Measurements from ENCODE around the gene FAM131A. TPM values are rescaled to one million over a fixed set of nuclear protein-coding genes. Genes with fewer than 3 reads are reported as not detected.
A peak's percentile ranks its signal among the peaks of the same experiment; 100 is the strongest.

FAM131A gene
- total and polyA plus RNA-seq, 10 of the 15 experiments (the other 5 are each of a cell fraction or from before 2014, with no cell fraction given), result 0.31 to 4.5 (median 1.5) TPM

DNA sequence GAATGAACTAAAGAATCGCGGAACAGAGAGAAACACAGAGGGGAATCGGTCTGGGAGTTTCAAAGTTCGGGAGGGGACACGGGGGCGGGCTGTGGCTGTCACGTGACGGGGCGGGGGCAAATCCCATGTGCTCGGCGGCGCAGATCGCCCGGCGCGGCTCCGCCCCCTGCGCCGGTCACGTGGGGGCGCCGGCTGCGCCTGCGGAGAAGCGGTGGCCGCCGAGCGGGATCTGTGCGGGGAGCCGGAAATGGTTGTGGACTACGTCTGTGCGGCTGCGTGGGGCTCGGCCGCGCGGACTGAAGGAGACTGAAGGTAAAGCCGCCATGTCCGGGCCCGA, 23.1 kb upstream of the FAM131A start, which contains the start of gene EIF4G1 (continued):
- TF ChIP-seq TCF12 (IDR thresholded peaks at IDR 0.05; ENCODE audit: low read depth, low read length) (peak; percentile 47; the same call in 1 of the 2 replicates), CBX3 (IDR thresholded peaks at IDR 0.05; ENCODE audit: borderline replicate concordance, low read depth) (no peak), ZBED1 (IDR thresholded peaks at IDR 0.05; ENCODE audit: borderline replicate concordance) (no peak), CEBPB (IDR thresholded peaks at IDR 0.05; ENCODE audit: borderline replicate concordance in 1 of 2, low read depth in 2 of 2, low read length in 2 of 2) (no peak), SMAD5 (IDR thresholded peaks at IDR 0.05; ENCODE audit: low read depth) (no peak), POLR2A (IDR thresholded peaks at IDR 0.05; ENCODE audit: low read depth, low read length) (peak; percentile 86), BCL11A (IDR thresholded peaks at IDR 0.05; ENCODE audit: low read depth, low read length) (no peak), MEF2A (IDR thresholded peaks at IDR 0.05; ENCODE audit: insufficient read depth, low read depth, low read length) (0 out of 2 replicates have a peak, but pooled peaks have one; percentile 7), TCF3 (IDR thresholded peaks at IDR 0.05; ENCODE audit: borderline replicate concordance, insufficient read depth, low read depth, low read length) (no peak), SMAD1 (IDR thresholded peaks at IDR 0.05; ENCODE audit: low read depth, partially characterized antibody) (no peak), MEF2B (IDR thresholded peaks at IDR 0.05; ENCODE audit: partially characterized antibody, poor library complexity, severe bottlenecking) (peak; percentile 55), IRF4 (IDR thresholded peaks at IDR 0.05; ENCODE audit: low read depth, low read length) (no peak), HDAC6 (IDR thresholded peaks at IDR 0.05; ENCODE audit: unreplicated experiment) (no peak), RELA (IDR thresholded peaks at IDR 0.05; ENCODE audit: borderline replicate concordance, partially characterized antibody) (no peak), CREM (IDR thresholded peaks at IDR 0.05; ENCODE audit: low read depth) (no peak), ZNF687 (IDR thresholded peaks at IDR 0.05) (no peak), SKIL (IDR thresholded peaks at IDR 0.05; ENCODE audit: low read depth, poor library complexity, severe bottlenecking) (no peak)
- TF ChIP-seq, protein P1, sequence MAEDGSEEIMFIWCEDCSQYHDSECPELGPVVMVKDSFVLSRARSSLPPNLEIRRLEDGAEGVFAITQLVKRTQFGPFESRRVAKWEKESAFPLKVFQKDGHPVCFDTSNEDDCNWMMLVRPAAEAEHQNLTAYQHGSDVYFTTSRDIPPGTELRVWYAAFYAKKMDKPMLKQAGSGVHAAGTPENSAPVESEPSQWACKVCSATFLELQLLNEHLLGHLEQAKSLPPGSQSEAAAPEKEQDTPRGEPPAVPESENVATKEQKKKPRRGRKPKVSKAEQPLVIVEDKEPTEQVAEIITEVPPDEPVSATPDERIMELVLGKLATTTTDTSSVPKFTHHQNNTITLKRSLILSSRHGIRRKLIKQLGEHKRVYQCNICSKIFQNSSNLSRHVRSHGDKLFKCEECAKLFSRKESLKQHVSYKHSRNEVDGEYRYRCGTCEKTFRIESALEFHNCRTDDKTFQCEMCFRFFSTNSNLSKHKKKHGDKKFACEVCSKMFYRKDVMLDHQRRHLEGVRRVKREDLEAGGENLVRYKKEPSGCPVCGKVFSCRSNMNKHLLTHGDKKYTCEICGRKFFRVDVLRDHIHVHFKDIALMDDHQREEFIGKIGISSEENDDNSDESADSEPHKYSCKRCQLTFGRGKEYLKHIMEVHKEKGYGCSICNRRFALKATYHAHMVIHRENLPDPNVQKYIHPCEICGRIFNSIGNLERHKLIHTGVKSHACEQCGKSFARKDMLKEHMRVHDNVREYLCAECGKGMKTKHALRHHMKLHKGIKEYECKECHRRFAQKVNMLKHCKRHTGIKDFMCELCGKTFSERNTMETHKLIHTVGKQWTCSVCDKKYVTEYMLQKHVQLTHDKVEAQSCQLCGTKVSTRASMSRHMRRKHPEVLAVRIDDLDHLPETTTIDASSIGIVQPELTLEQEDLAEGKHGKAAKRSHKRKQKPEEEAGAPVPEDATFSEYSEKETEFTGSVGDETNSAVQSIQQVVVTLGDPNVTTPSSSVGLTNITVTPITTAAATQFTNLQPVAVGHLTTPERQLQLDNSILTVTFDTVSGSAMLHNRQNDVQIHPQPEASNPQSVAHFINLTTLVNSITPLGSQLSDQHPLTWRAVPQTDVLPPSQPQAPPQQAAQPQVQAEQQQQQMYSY (CRISPR knock-in tag; IDR thresholded peaks at IDR 0.05), result no peak
- TF ChIP-seq, protein P2, sequence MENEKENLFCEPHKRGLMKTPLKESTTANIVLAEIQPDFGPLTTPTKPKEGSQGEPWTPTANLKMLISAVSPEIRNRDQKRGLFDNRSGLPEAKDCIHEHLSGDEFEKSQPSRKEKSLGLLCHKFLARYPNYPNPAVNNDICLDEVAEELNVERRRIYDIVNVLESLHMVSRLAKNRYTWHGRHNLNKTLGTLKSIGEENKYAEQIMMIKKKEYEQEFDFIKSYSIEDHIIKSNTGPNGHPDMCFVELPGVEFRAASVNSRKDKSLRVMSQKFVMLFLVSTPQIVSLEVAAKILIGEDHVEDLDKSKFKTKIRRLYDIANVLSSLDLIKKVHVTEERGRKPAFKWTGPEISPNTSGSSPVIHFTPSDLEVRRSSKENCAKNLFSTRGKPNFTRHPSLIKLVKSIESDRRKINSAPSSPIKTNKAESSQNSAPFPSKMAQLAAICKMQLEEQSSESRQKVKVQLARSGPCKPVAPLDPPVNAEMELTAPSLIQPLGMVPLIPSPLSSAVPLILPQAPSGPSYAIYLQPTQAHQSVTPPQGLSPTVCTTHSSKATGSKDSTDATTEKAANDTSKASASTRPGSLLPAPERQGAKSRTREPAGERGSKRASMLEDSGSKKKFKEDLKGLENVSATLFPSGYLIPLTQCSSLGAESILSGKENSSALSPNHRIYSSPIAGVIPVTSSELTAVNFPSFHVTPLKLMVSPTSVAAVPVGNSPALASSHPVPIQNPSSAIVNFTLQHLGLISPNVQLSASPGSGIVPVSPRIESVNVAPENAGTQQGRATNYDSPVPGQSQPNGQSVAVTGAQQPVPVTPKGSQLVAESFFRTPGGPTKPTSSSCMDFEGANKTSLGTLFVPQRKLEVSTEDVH (IDR thresholded peaks at IDR 0.05; ENCODE audit: low read depth, partially characterized antibody), result no peak
